ENCODE results near the gene VAMP2. TPM values are rescaled to one million over a fixed set of nuclear protein-coding genes. Genes with fewer than 3 reads are reported as not detected.

VAMP2 gene
- total and polyA plus RNA-seq, 4 donors, result 4.2 to 25.9 (median 10.2) TPM

DNA sequence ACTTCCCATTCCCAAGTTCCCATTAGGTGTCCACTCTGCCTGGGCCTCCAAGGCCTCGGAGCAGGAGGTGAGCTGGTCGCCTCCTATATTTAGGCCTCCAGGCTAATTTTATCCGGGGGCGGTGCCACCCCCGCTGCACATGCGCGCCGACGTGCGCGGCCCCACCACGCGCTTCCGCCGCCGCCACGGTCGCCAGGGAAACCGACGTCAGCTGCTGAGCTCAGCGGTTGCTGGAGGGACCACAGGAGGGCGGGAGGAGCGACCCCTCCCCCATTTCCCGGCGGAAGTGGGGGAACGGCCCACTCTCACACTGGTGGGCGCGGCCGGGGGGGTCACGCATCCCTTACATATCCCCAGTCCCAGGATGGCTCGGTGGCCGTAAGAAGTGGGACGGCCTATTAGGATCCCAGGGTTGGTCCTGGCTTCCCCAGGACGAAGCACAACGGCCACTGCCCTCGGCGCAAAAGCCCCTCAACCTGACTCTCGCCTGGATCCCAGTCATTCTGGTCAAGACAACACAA lies 11.6 kb downstream of the VAMP2 start:
- Histone ChIP-seq H3K27me3 (ENCODE audit: control insufficient read depth in 4 of 4, insufficient read depth in 4 of 4, low read length in 3 of 4) (no peaks in the 10 kb centered on the region), H3K4me3 (ENCODE audit: low read depth in 1 of 3, low read length in 3 of 3) (peak overlapping the region; percentile 69 to 97 (median 79)), H3K36me3 (ENCODE audit: control insufficient read depth in 4 of 4, insufficient read depth in 3 of 4, low read depth in 1 of 4, low read length in 3 of 4) (peaks cover 30 to 44% (median 37%) of the 10 kb centered on the region in 4 donors), H3K9me3 (ENCODE audit: control insufficient read depth in 4 of 4, low read length in 3 of 4) (no peaks in the 10 kb centered on the region), H3K4me1 (ENCODE audit: control insufficient read depth in 4 of 4, insufficient read depth in 4 of 4, low read length in 3 of 4) (peaks cover 12 to 47% (median 29%) of the 10 kb centered on the region in 4 donors), H3K9ac (ENCODE audit: low read depth in 1 of 2, low read length in 2 of 2) (peak overlapping the region; percentile 84 to 86), H3K27ac (ENCODE audit: low read depth in 1 of 2, low read length in 2 of 2) (peak overlapping the region; percentile 97 to 99)
- DNase-seq (ENCODE audit: low spot score), result peak; percentile 80
- 47% methylated on average over 38 of the region's 38 CpGs for WGBS
- TF ChIP-seq YY1 (IDR thresholded peaks at IDR 0.05) (no peak), SP1 (IDR thresholded peaks at IDR 0.05) (no peak), RXRA (IDR thresholded peaks at IDR 0.05) (no peak), GABPA (IDR thresholded peaks at IDR 0.05 in 1 of 2, conservative IDR thresholded peaks at IDR 0.05 in 1 of 2) (peak in 1 of 2 donors; percentile 71), FOXA1 (IDR thresholded peaks at IDR 0.05) (no peak)
- TF ChIP-seq, protein P1, sequence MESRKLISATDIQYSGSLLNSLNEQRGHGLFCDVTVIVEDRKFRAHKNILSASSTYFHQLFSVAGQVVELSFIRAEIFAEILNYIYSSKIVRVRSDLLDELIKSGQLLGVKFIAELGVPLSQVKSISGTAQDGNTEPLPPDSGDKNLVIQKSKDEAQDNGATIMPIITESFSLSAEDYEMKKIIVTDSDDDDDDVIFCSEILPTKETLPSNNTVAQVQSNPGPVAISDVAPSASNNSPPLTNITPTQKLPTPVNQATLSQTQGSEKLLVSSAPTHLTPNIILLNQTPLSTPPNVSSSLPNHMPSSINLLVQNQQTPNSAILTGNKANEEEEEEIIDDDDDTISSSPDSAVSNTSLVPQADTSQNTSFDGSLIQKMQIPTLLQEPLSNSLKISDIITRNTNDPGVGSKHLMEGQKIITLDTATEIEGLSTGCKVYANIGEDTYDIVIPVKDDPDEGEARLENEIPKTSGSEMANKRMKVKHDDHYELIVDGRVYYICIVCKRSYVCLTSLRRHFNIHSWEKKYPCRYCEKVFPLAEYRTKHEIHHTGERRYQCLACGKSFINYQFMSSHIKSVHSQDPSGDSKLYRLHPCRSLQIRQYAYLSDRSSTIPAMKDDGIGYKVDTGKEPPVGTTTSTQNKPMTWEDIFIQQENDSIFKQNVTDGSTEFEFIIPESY (IDR thresholded peaks at IDR 0.05), result no peak
- TF ChIP-seq, protein P2, sequence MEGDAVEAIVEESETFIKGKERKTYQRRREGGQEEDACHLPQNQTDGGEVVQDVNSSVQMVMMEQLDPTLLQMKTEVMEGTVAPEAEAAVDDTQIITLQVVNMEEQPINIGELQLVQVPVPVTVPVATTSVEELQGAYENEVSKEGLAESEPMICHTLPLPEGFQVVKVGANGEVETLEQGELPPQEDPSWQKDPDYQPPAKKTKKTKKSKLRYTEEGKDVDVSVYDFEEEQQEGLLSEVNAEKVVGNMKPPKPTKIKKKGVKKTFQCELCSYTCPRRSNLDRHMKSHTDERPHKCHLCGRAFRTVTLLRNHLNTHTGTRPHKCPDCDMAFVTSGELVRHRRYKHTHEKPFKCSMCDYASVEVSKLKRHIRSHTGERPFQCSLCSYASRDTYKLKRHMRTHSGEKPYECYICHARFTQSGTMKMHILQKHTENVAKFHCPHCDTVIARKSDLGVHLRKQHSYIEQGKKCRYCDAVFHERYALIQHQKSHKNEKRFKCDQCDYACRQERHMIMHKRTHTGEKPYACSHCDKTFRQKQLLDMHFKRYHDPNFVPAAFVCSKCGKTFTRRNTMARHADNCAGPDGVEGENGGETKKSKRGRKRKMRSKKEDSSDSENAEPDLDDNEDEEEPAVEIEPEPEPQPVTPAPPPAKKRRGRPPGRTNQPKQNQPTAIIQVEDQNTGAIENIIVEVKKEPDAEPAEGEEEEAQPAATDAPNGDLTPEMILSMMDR (IDR thresholded peaks at IDR 0.05; ENCODE audit: low read depth, low read length, missing input control), result no peak

DNA sequence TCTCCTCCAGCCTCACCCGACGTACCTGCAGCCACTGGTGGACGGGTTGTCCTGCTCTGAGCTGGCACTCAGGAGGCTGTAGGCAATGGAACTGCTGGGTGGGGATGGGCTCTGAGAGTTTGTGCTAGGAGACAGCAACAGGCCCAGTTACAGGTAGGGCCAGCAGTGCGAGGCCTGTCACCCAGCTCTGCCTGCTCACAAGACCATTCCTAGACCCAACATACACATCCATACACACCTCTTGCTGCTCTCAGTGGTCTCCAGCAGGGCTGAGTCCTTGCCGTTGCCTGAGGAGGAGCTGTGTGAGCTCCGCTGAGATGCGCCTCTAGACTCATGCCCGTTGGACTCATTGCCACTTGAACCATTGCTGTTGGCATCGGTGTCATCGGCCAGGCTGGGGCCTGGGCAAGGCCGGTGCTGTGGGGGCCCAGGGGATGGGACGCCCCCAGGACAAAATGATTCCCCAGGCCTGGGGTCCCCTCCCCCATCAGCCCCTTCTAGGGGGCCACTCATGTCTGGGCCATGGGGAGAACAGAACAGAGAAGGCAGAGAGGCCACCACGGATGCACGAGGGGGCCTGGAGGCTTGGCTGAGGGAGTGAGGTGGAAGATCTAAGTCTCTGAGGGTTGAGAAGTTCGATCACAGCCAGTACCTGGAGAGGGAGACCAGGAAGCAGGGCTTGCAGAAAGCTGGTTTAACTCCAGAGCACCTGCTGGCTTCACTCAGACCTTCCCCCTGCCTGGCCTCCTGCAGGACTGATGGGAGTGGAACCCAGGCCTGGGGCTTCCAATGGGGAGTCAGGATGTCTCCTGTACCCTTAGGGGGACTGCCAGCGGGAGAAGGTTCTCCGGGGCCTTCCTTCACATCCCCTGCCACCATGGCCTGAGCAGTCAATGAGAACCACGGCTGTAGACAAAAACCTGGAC lies 12.3 kb downstream of the VAMP2 start:
- Histone ChIP-seq H3K9ac (ENCODE audit: low read depth in 1 of 2, low read length in 2 of 2) (peak overlapping the region; percentile 5 to 60), H3K36me3 (ENCODE audit: control insufficient read depth in 4 of 4, insufficient read depth in 3 of 4, low read depth in 1 of 4, low read length in 3 of 4) (peaks cover 36 to 51% (median 44%) of the 10 kb centered on the region in 4 donors), H3K4me3 (ENCODE audit: low read depth in 1 of 3, low read length in 3 of 3) (peak overlapping the region in 1 of 3 donors; percentile 69), H3K9me3 (ENCODE audit: control insufficient read depth in 4 of 4, low read length in 3 of 4) (no peaks in the 10 kb centered on the region), H3K27me3 (ENCODE audit: control insufficient read depth in 4 of 4, insufficient read depth in 4 of 4, low read length in 3 of 4) (no peaks in the 10 kb centered on the region), H3K4me1 (ENCODE audit: control insufficient read depth in 4 of 4, insufficient read depth in 4 of 4, low read length in 3 of 4) (peaks cover 12 to 45% (median 29%) of the 10 kb centered on the region in 4 donors), H3K27ac (ENCODE audit: low read depth in 1 of 2, low read length in 2 of 2) (peak overlapping the region; percentile 56 to 99)
- WGBS, result 86% methylated on average over 18 of the region's 18 CpGs
- no peak for DNase-seq (ENCODE audit: low spot score)
- TF ChIP-seq SP1 (IDR thresholded peaks at IDR 0.05) (peak; percentile 20), FOXA1 (IDR thresholded peaks at IDR 0.05) (no peak)

DNA sequence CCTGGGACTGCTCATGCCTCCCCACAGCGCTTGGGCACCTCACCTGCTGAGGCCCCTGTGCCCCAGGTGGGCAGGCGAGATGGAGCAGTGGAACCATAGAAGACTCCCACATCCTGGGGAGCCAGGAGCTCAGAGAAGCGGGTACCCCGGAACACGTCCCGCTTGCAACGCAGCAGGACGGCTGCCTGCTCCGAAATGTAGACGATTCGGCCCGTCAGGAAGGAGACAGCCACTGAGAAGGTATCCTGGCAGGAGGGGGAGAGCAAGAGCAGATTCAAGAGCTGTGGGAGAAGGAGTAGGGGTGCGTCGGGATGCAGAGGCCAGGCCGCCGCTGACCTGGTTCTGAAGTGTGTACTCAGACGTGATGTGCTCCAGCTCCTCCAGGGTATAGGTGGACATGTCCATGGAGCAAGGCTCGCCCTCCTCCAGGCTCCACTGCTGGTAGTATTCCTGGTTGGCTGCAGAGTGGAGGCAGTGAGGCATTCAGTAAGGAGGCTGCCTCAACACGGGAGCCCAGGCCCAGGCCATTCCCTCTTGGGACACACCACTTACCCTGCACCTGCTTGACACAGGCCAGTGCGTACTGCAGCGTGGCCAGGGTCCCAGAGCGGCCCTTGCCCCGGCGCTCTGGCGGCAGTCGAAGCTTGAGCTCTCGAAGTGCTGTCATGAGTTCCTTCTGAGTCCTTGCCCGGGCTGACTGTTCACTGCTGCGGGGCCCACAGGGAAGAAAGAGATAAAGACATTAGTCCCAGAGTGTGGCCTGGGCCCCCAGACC lies 13.1 kb downstream of the VAMP2 start:
- WGBS, result 95% methylated on average over 29 of the region's 29 CpGs
- Histone ChIP-seq H3K4me1 (ENCODE audit: control insufficient read depth in 4 of 4, insufficient read depth in 4 of 4, low read length in 3 of 4) (peaks cover 12 to 37% (median 25%) of the 10 kb centered on the region in 4 donors), H3K9me3 (ENCODE audit: control insufficient read depth in 4 of 4, low read length in 3 of 4) (no peaks in the 10 kb centered on the region), H3K36me3 (ENCODE audit: control insufficient read depth in 4 of 4, insufficient read depth in 3 of 4, low read depth in 1 of 4, low read length in 3 of 4) (peaks cover 37 to 57% (median 49%) of the 10 kb centered on the region in 4 donors), H3K27me3 (ENCODE audit: control insufficient read depth in 4 of 4, insufficient read depth in 4 of 4, low read length in 3 of 4) (no peaks in the 10 kb centered on the region), H3K9ac (ENCODE audit: low read depth in 1 of 2, low read length in 2 of 2) (no peak overlapping the region), H3K4me3 (ENCODE audit: low read depth in 1 of 3, low read length in 3 of 3) (no peak overlapping the region), H3K27ac (ENCODE audit: low read depth in 1 of 2, low read length in 2 of 2) (no peak overlapping the region)
- no peak for TF ChIP-seq SP1 (IDR thresholded peaks at IDR 0.05)
- TF ChIP-seq, protein P3, sequence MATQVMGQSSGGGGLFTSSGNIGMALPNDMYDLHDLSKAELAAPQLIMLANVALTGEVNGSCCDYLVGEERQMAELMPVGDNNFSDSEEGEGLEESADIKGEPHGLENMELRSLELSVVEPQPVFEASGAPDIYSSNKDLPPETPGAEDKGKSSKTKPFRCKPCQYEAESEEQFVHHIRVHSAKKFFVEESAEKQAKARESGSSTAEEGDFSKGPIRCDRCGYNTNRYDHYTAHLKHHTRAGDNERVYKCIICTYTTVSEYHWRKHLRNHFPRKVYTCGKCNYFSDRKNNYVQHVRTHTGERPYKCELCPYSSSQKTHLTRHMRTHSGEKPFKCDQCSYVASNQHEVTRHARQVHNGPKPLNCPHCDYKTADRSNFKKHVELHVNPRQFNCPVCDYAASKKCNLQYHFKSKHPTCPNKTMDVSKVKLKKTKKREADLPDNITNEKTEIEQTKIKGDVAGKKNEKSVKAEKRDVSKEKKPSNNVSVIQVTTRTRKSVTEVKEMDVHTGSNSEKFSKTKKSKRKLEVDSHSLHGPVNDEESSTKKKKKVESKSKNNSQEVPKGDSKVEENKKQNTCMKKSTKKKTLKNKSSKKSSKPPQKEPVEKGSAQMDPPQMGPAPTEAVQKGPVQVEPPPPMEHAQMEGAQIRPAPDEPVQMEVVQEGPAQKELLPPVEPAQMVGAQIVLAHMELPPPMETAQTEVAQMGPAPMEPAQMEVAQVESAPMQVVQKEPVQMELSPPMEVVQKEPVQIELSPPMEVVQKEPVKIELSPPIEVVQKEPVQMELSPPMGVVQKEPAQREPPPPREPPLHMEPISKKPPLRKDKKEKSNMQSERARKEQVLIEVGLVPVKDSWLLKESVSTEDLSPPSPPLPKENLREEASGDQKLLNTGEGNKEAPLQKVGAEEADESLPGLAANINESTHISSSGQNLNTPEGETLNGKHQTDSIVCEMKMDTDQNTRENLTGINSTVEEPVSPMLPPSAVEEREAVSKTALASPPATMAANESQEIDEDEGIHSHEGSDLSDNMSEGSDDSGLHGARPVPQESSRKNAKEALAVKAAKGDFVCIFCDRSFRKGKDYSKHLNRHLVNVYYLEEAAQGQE (IDR thresholded peaks at IDR 0.05), result no peak
- TF ChIP-seq GABPA (IDR thresholded peaks at IDR 0.05 in 1 of 2, conservative IDR thresholded peaks at IDR 0.05 in 1 of 2), result no peak
- no peak for TF ChIP-seq NR2F2 (IDR thresholded peaks at IDR 0.05)
- no peak for TF ChIP-seq RAD21 (IDR thresholded peaks at IDR 0.05)
- no peak for TF ChIP-seq HNF4G (IDR thresholded peaks at IDR 0.05)
- no peak for TF ChIP-seq RXRA (IDR thresholded peaks at IDR 0.05)
- no peak for TF ChIP-seq FOXA2 (IDR thresholded peaks at IDR 0.05)
- no peak for TF ChIP-seq YY1 (IDR thresholded peaks at IDR 0.05)
- TF ChIP-seq, protein P4, sequence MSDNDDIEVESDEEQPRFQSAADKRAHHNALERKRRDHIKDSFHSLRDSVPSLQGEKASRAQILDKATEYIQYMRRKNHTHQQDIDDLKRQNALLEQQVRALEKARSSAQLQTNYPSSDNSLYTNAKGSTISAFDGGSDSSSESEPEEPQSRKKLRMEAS (IDR thresholded peaks at IDR 0.05), result no peak
- no peak for TF ChIP-seq TAF1 (conservative IDR thresholded peaks at IDR 0.05)
- no peak for TF ChIP-seq JUND (IDR thresholded peaks at IDR 0.05)
- TF ChIP-seq HNF4A (conservative IDR thresholded peaks at IDR 0.05), result no peak
- TF ChIP-seq EGR1 (IDR thresholded peaks at IDR 0.05; ENCODE audit: low read depth in 2 of 2), result no peak
- DNase-seq (ENCODE audit: low spot score), result no peak
